Activated B cell treated with CpG ODN at 0.5 μM for 24 hours (primary cell): ENCODE results near the gene TMCO4. TPM values are rescaled to one million over a fixed set of nuclear protein-coding genes. Genes with fewer than 3 reads are reported as not detected.
A peak's percentile ranks its signal among the peaks of the same experiment; 100 is the strongest.

Source experiments
- ATAC-seq: fragments of 200-7000 bp; cut with Tn5 transposase; one replicate; pipeline ENCODE4 v1.10.0; 2021; ENCODE audit warnings: low read depth, mild to moderate bottlenecking, moderate library complexity
- CTCF ChIA-PET: fragments of 350-600 bp; sonication (Branson Sonifier 250); formaldehyde crosslinking; loops from one replicate; lab custom pipeline; 2021; ENCODE audit warnings: antibody characterized with exemption; lab: Charles Lee
- POLR2A ChIA-PET: fragments of 350-600 bp; sonication (Branson Sonifier 250); formaldehyde crosslinking; loops from one replicate; lab custom pipeline; 2021; ENCODE audit warnings: antibody characterized with exemption; lab: Charles Lee
- DNase-seq: peaks from one replicate; pipeline ENCODE4 v3.0.0; 2022
- H3K27ac Mint-ChIP-seq: one replicate; pipeline ENCODE4 v1.8.0; 2020; ENCODE audit warnings: mixed read lengths
- H3K27me3 Mint-ChIP-seq: one replicate; pipeline ENCODE4 v1.8.0; 2021; ENCODE audit warnings: mixed read lengths
- H3K36me3 Mint-ChIP-seq: one replicate; pipeline ENCODE4 v1.8.0; 2021; ENCODE audit warnings: low read depth, mixed read lengths
- H3K4me1 Mint-ChIP-seq: one replicate; pipeline ENCODE4 v1.8.0; 2021; ENCODE audit warnings: mixed read lengths
- H3K4me3 Mint-ChIP-seq: one replicate; pipeline ENCODE4 v1.8.0; 2020; ENCODE audit warnings: mild to moderate bottlenecking, mixed read lengths
- H3K9me3 Mint-ChIP-seq: one replicate; pipeline ENCODE4 v1.8.0; 2020; ENCODE audit warnings: mixed read lengths
- CTCF ChIP-seq: fragments of 200-600 bp; IDR thresholded peaks from one replicate; pipeline ENCODE4 v1.8.0; 2022; ENCODE audit warnings: antibody characterized with exemption, mild to moderate bottlenecking
- intact Hi-C: fragments of 100-400 bp; cut with micrococcal nuclease; formaldehyde crosslinking; loops from one replicate; pipeline ENCODE4 v1.15.1; 2024
- total RNA-seq: library from RNA; stranded (reverse); gene quantifications from 2 replicates; pipeline ENCODE4 v1.2.3, GENCODE V29; 2022

Gene TMCO4
- total RNA-seq, 1 donor from 2014 or later, result 22.3 TPM

- Mint-ChIP-seq H3K36me3 (no peaks in the 10 kb centered on the region), H3K4me1 (peaks cover 23% of the 10 kb centered on the region), H3K4me3 (peak overlapping the region; percentile 55), H3K9me3 (no peaks in the 10 kb centered on the region), H3K27me3 (peaks cover 56% of the 10 kb centered on the region), H3K27ac (no peak overlapping the region)
- TF ChIP-seq CTCF, result no peak
- POLR2A ChIA-PET, result no interaction called here
- DNase-seq (no peak), ATAC-seq (no peak)
- intact Hi-C loops, result no loop called here
- CTCF ChIA-PET, result no interaction called here
These were observed 134.6 kb downstream of the TMCO4 start for GRCh38 chr1:19665186-19665495.

DNA sequence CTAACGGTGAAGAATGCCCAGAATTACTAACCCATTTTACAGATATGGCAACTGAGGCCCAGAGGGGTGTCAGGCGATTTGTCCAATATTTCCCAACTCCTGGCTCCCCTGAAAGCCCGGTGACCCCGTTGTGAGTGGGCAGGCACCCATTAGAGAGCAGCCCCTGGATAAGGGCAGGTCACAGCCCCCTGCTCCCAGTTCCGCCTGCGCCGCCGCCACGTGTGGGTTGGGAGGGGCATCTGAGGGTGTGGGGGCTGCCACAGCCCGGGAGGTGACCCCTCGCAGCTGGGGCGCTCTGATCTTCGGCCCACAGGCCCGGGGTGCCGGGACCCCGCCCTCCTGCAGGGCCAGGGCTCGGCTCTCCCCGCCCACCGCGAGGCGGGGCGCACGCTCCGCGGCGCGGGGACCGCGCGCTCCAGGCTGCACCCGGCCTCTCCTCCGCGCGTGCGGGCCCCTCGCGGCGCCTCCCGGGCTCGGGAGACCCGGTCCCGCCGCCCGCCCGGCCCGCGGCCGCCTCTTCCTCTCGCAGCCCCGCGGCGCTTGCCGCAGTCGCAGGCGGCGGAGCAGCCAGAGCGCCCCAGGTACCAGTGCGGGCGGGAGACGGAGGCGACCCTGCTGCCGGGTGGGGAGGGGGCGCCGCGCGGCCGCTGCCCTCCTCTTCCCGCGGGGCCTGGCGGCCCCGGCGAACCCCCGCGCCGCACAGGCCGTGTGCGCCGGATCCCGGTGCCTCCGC, 135.1 kb downstream of the TMCO4 start, which contains the start of gene HTR6:
TSS of gene HTR6 (plus strand) at position 423 of the 733 bp plus-strand sequence. CDS start 879 bp downstream, outside the sequence.
- DNase-seq (no peak), ATAC-seq (peak; percentile 38)
- Mint-ChIP-seq H3K4me1 (peaks cover 26% of the 10 kb centered on the region), H3K27ac (no peak within 1 kb of the TSS), H3K9me3 (no peaks in the 10 kb centered on the region), H3K4me3 (peak within 1 kb of the TSS; percentile 55), H3K36me3 (no peaks in the 10 kb centered on the region), H3K27me3 (peaks cover 55% of the 10 kb centered on the region)
- TF ChIP-seq CTCF, result no peak
- ChIA-PET POLR2A (no interaction called here), CTCF (no interaction called here)
- intact Hi-C loops, result loop anchor here (5.0 kb wide), 1 partner anchor 148 kb away; no protein-coding TSS in a partner anchor

- H3K27me3 Mint-ChIP-seq, result peaks cover 43% of the 10 kb centered on the region
- no peak overlapping the region for H3K27ac Mint-ChIP-seq
- no peak for TF ChIP-seq CTCF
- no peak overlapping the region for H3K4me3 Mint-ChIP-seq
- peaks cover 27% of the 10 kb centered on the region for H3K4me1 Mint-ChIP-seq
- H3K36me3 Mint-ChIP-seq, result no peaks in the 10 kb centered on the region
- DNase-seq (no peak), ATAC-seq (no peak)
- intact Hi-C loops, result loop anchor here (1.0 to 5.0 kb wide), 2 partner anchors 42 to 150 kb away; no protein-coding TSS in a partner anchor
- ChIA-PET POLR2A (no interaction called here), CTCF (interaction anchor here (0.7 to 4.3 kb wide), 11 partner anchors 9 to 271 kb away, joined by 3 to 49 read pairs (median 3); no protein-coding TSS in a partner anchor)
- H3K9me3 Mint-ChIP-seq, result no peaks in the 10 kb centered on the region
These were observed 137.4 kb downstream of the TMCO4 start for GRCh38 chr1:19662313-19662712.

- no peak for DNase-seq
- Mint-ChIP-seq H3K27ac (no peak overlapping the region), H3K36me3 (no peaks in the 10 kb centered on the region), H3K4me3 (no peak overlapping the region), H3K27me3 (peaks cover 37% of the 10 kb centered on the region), H3K9me3 (no peaks in the 10 kb centered on the region), H3K4me1 (peaks cover 25% of the 10 kb centered on the region)
- ChIA-PET CTCF (interaction anchor here (0.7 to 4.3 kb wide), 10 partner anchors 11 to 271 kb away, joined by 3 to 49 read pairs (median 3); no protein-coding TSS in a partner anchor), POLR2A (no interaction called here)
- ATAC-seq, result no peak
- intact Hi-C loops, result loop anchor here (1.0 to 5.0 kb wide), 3 partner anchors 43 to 271 kb away; no protein-coding TSS in a partner anchor
- peak; percentile 97 for TF ChIP-seq CTCF
These were observed 137.9 kb downstream of the TMCO4 start for GRCh38 chr1:19661721-19662228.

GRCh38 chr1:19658186-19658585, 141.5 kb downstream of the TMCO4 start:
- Mint-ChIP-seq H3K9me3 (no peaks in the 10 kb centered on the region), H3K27me3 (peaks cover 27% of the 10 kb centered on the region), H3K4me3 (no peak overlapping the region), H3K27ac (no peak overlapping the region), H3K4me1 (peaks cover 8% of the 10 kb centered on the region), H3K36me3 (no peaks in the 10 kb centered on the region)
- TF ChIP-seq CTCF, result no peak
- DNase-seq (no peak), ATAC-seq (no peak)
- CTCF ChIA-PET, result no interaction called here
- POLR2A ChIA-PET, result interaction anchor here (0.6 kb wide), 1 partner anchor 452 kb away, joined by 3 read pairs; no protein-coding TSS in a partner anchor
- intact Hi-C loops, result no loop called here
